ENCODE results near the gene FARP1. TPM values are rescaled to one million over a fixed set of nuclear protein-coding genes. Genes with fewer than 3 reads are reported as not detected.

FARP1 gene
- total RNA-seq, 4 donors from 2014 or later = 13.7 to 38.9 (median 30.2) TPM

- ATAC-seq (ENCODE audit: low FRiP score) (no peak), DNase-seq (ENCODE audit: low spot score) (no peak)
- TF ChIP-seq CTCF (IDR thresholded peaks at IDR 0.05) = no peak
Measured at GRCh38 chr13:98111168-98112098, 31.5 kb upstream of the FARP1 start.

- TF ChIP-seq CTCF (IDR thresholded peaks at IDR 0.05) = no peak
- no peak for ATAC-seq (ENCODE audit: low FRiP score)
- DNase-seq (ENCODE audit: low spot score) = no peak
Measured at GRCh38 chr13:98112456-98112855, 30.4 kb upstream of the FARP1 start.

GRCh38 chr13:98118865-98119264, 24.0 kb upstream of the FARP1 start:
- no peak for ATAC-seq (ENCODE audit: low FRiP score)
- no peak for TF ChIP-seq CTCF (IDR thresholded peaks at IDR 0.05)
- no peak for DNase-seq (ENCODE audit: low spot score)

- DNase-seq (ENCODE audit: low spot score) (no peak), ATAC-seq (ENCODE audit: low FRiP score) (no peak)
- no peak for TF ChIP-seq CTCF (IDR thresholded peaks at IDR 0.05)
Measured at GRCh38 chr13:98123176-98123575, 19.7 kb upstream of the FARP1 start.

GRCh38 chr13:98129059-98129746, 13.7 kb upstream of the FARP1 start:
- TF ChIP-seq CTCF (IDR thresholded peaks at IDR 0.05) = no peak
- DNase-seq (ENCODE audit: low spot score) = no peak
- no peak for ATAC-seq (ENCODE audit: low FRiP score)

- ATAC-seq (ENCODE audit: low FRiP score) = no peak
- no peak for DNase-seq (ENCODE audit: low spot score)
- TF ChIP-seq CTCF (IDR thresholded peaks at IDR 0.05) = no peak
Measured at GRCh38 chr13:98133946-98134345, 8.9 kb upstream of the FARP1 start.

All from omental fat pad (tissue), 4 donors.